ENCODE measurements around the gene YWHAQ. TPM values are rescaled to one million over a fixed set of nuclear protein-coding genes. Genes with fewer than 3 reads are reported as not detected.

Gene YWHAQ
- total and polyA plus RNA-seq, 4 donors, result 68.8 to 145 (median 88.0) TPM

DNA sequence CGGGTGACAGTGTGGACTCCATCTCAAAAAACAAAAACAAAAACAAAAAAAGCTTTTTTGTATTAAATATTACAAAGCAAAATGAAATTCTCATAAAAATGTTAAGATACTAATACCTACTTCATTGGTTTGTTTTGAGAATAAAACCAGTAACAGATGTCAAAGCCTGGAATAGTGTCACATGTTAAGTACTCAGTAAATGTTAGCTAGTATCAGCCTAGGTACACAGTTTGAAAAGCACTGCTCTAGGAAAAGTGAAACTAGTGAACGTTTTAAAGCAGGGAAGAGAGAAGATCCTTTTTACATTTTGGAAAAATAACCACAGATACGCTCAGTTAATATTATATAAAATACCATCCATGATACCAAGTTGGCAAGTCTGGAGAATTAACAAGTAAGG, 38.1 kb downstream of the YWHAQ start:
- DNase-seq (ENCODE audit: low spot score), result no peak
- TF ChIP-seq MAX (IDR thresholded peaks at IDR 0.05) (no peak), EGR1 (IDR thresholded peaks at IDR 0.05; ENCODE audit: low read depth in 2 of 2) (no peak), REST (IDR thresholded peaks at IDR 0.05) (no peak), ATF3 (IDR thresholded peaks at IDR 0.05) (no peak), HNF4G (IDR thresholded peaks at IDR 0.05) (no peak), FOXA2 (IDR thresholded peaks at IDR 0.05) (no peak), HNF4A (conservative IDR thresholded peaks at IDR 0.05) (no peak), RAD21 (IDR thresholded peaks at IDR 0.05) (no peak), TAF1 (conservative IDR thresholded peaks at IDR 0.05) (no peak), RXRA (IDR thresholded peaks at IDR 0.05) (no peak), SP1 (IDR thresholded peaks at IDR 0.05) (no peak), GABPA (IDR thresholded peaks at IDR 0.05 in 1 of 2, conservative IDR thresholded peaks at IDR 0.05 in 1 of 2) (no peak), YY1 (IDR thresholded peaks at IDR 0.05) (no peak), JUND (IDR thresholded peaks at IDR 0.05) (no peak), FOXA1 (IDR thresholded peaks at IDR 0.05) (no peak), NR2F2 (IDR thresholded peaks at IDR 0.05) (no peak)
- TF ChIP-seq, protein P1, sequence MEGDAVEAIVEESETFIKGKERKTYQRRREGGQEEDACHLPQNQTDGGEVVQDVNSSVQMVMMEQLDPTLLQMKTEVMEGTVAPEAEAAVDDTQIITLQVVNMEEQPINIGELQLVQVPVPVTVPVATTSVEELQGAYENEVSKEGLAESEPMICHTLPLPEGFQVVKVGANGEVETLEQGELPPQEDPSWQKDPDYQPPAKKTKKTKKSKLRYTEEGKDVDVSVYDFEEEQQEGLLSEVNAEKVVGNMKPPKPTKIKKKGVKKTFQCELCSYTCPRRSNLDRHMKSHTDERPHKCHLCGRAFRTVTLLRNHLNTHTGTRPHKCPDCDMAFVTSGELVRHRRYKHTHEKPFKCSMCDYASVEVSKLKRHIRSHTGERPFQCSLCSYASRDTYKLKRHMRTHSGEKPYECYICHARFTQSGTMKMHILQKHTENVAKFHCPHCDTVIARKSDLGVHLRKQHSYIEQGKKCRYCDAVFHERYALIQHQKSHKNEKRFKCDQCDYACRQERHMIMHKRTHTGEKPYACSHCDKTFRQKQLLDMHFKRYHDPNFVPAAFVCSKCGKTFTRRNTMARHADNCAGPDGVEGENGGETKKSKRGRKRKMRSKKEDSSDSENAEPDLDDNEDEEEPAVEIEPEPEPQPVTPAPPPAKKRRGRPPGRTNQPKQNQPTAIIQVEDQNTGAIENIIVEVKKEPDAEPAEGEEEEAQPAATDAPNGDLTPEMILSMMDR (IDR thresholded peaks at IDR 0.05; ENCODE audit: low read depth, low read length, missing input control), result no peak
- TF ChIP-seq, protein P2, sequence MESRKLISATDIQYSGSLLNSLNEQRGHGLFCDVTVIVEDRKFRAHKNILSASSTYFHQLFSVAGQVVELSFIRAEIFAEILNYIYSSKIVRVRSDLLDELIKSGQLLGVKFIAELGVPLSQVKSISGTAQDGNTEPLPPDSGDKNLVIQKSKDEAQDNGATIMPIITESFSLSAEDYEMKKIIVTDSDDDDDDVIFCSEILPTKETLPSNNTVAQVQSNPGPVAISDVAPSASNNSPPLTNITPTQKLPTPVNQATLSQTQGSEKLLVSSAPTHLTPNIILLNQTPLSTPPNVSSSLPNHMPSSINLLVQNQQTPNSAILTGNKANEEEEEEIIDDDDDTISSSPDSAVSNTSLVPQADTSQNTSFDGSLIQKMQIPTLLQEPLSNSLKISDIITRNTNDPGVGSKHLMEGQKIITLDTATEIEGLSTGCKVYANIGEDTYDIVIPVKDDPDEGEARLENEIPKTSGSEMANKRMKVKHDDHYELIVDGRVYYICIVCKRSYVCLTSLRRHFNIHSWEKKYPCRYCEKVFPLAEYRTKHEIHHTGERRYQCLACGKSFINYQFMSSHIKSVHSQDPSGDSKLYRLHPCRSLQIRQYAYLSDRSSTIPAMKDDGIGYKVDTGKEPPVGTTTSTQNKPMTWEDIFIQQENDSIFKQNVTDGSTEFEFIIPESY (IDR thresholded peaks at IDR 0.05), result no peak

More for the DNA sequence above, 38.1 kb downstream of the YWHAQ start:
- Histone ChIP-seq H3K9ac (ENCODE audit: low read depth in 1 of 2, low read length in 2 of 2) (no peak overlapping the region), H3K36me3 (ENCODE audit: control insufficient read depth in 4 of 4, insufficient read depth in 3 of 4, low read depth in 1 of 4, low read length in 3 of 4) (peaks cover 2 to 19% (median 3%) of the 10 kb centered on the region in 4 donors), H3K4me3 (ENCODE audit: low read depth in 1 of 3, low read length in 3 of 3) (no peak overlapping the region), H3K27ac (ENCODE audit: low read depth in 1 of 2, low read length in 2 of 2) (no peak overlapping the region), H3K9me3 (ENCODE audit: control insufficient read depth in 4 of 4, low read length in 3 of 4) (no peaks in the 10 kb centered on the region), H3K27me3 (ENCODE audit: control insufficient read depth in 4 of 4, insufficient read depth in 4 of 4, low read length in 3 of 4) (no peaks in the 10 kb centered on the region), H3K4me1 (ENCODE audit: control insufficient read depth in 4 of 4, insufficient read depth in 4 of 4, low read length in 3 of 4) (no peaks in the 10 kb centered on the region)
- whole genome bisulfite sequencing, result 65% methylated on average over 3 of the region's 3 CpGs

Measured in liver (tissue), 9 donors.